Measurements from ENCODE around the gene ARHGAP23. TPM values are rescaled to one million over a fixed set of nuclear protein-coding genes. Genes with fewer than 3 reads are reported as not detected.

ARHGAP23 gene
- total and polyA plus RNA-seq, 2 experiments from 2014 or later, result 16.0 to 30.0 TPM

- 88% methylated on average over 1 of the region's 1 CpG for WGBS (ENCODE audit: low lambda C conversion rate, missing lambda C conversion rate)
Observed at GRCh38 chr17:38410201-38410600, 18.1 kb upstream of the ARHGAP23 start.

DNA sequence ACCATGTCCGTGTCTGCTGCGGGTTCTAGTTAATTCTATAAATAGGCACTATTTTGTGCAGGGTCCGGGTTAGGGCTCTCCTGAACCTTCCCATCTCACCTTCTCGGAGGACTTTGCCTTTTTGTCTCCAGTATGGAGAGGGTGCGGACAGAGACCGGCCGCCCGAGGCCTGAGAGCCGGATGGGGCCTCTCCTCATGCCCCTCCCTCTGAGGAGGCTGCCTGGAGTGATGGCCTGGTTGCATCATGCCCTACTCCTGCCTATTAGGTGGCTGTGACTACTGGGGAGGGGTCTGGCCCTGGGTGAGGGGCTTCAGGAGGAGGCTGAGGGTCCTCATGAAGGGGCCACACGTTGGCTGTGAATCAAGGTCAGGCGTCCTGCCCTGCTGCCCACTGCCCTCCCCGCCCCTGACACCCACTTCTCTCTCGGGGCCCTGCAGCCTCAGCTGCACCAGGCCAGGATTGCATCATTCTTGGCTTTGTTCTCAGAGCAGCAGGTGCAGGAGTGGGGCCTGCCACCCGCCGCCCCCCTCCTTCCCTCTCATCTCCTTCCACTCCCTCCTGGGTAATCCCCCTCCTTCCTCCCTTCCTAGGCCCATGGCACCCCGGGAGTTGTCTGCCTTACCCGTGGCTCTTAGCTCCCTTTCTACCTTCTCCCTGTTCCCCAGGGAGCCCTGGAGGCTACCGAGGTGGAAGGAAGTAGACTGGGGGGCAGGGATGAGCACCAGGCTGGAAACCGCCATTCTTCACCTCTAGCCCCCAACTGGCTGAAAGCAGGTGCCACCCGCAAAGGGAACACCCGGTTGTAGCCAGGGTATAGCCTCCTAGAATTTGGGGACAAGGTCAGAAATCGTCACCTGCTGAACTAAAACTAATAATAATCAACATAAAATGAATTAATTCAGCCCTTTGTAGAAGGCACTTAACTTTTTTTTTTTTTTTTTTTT, 12.7 kb upstream of the ARHGAP23 start:
- TF ChIP-seq EZH2 (IDR thresholded peaks at IDR 0.05; ENCODE audit: borderline replicate concordance) (no peak), EZH2phosphoT487 (IDR thresholded peaks at IDR 0.05; ENCODE audit: low read depth, severe bottlenecking, unreplicated experiment) (no peak)
- TF ChIP-seq, protein P1, sequence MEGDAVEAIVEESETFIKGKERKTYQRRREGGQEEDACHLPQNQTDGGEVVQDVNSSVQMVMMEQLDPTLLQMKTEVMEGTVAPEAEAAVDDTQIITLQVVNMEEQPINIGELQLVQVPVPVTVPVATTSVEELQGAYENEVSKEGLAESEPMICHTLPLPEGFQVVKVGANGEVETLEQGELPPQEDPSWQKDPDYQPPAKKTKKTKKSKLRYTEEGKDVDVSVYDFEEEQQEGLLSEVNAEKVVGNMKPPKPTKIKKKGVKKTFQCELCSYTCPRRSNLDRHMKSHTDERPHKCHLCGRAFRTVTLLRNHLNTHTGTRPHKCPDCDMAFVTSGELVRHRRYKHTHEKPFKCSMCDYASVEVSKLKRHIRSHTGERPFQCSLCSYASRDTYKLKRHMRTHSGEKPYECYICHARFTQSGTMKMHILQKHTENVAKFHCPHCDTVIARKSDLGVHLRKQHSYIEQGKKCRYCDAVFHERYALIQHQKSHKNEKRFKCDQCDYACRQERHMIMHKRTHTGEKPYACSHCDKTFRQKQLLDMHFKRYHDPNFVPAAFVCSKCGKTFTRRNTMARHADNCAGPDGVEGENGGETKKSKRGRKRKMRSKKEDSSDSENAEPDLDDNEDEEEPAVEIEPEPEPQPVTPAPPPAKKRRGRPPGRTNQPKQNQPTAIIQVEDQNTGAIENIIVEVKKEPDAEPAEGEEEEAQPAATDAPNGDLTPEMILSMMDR (IDR thresholded peaks at IDR 0.05; ENCODE audit: poor library complexity), result no peak

More at GRCh38 chr17:38410201-38410600, 18.1 kb upstream of the ARHGAP23 start:
- H3K36me3 ChIP-seq (replicated peaks; ENCODE audit: insufficient read depth, low read depth), result no peaks in the 10 kb centered on the region
- H3K4me3 ChIP-seq, result no peak overlapping the region
- H3K4me1 ChIP-seq (ENCODE audit: insufficient read depth), result peaks cover 5% of the 10 kb centered on the region
- no peaks in the 10 kb centered on the region for H3K79me2 ChIP-seq
- H3K4me2 ChIP-seq, result no peak overlapping the region
- TF ChIP-seq EZH2phosphoT487 (IDR thresholded peaks at IDR 0.05; ENCODE audit: low read depth, severe bottlenecking, unreplicated experiment) (no peak), EZH2 (IDR thresholded peaks at IDR 0.05; ENCODE audit: borderline replicate concordance) (no peak)
- TF ChIP-seq, protein P1 (IDR thresholded peaks at IDR 0.05; ENCODE audit: poor library complexity), result no peak
- no peak overlapping the region for H2AFZ ChIP-seq
- H4K20me1 ChIP-seq (ENCODE audit: insufficient read depth, poor library complexity, severe bottlenecking), result no peaks in the 10 kb centered on the region
- H3K27me3 ChIP-seq, result no peaks in the 10 kb centered on the region
- no peaks in the 10 kb centered on the region for H3K9me3 ChIP-seq (ENCODE audit: low read depth)
- H3K9me2 ChIP-seq (replicated peaks; ENCODE audit: insufficient read depth), result no peaks in the 10 kb centered on the region
- no peak for DNase-seq (ENCODE audit: low spot score)
- H3K27ac ChIP-seq, result no peak overlapping the region

GRCh38 chr17:38416840-38417209, 11.4 kb upstream of the ARHGAP23 start:
- Histone ChIP-seq H3K4me1 (ENCODE audit: insufficient read depth) (peaks cover 27% of the 10 kb centered on the region), H4K20me1 (ENCODE audit: insufficient read depth, poor library complexity, severe bottlenecking) (no peaks in the 10 kb centered on the region), H3K27ac (no peak overlapping the region), H3K4me3 (no peak overlapping the region), H3K9me3 (ENCODE audit: low read depth) (no peaks in the 10 kb centered on the region), H3K79me2 (no peaks in the 10 kb centered on the region), H3K4me2 (no peak overlapping the region), H3K36me3 (replicated peaks; ENCODE audit: insufficient read depth, low read depth) (no peaks in the 10 kb centered on the region), H3K9me2 (replicated peaks; ENCODE audit: insufficient read depth) (no peaks in the 10 kb centered on the region), H3K27me3 (peaks cover 32% of the 10 kb centered on the region), H2AFZ (no peak overlapping the region)
- no peak for DNase-seq (ENCODE audit: low spot score)
- 69% methylated on average over 1 of the region's 1 CpG for WGBS (ENCODE audit: low lambda C conversion rate, missing lambda C conversion rate)
- no peak for TF ChIP-seq EZH2 (IDR thresholded peaks at IDR 0.05; ENCODE audit: borderline replicate concordance)
- no peak for TF ChIP-seq EZH2phosphoT487 (IDR thresholded peaks at IDR 0.05; ENCODE audit: low read depth, severe bottlenecking, unreplicated experiment)
- TF ChIP-seq, protein P1 (IDR thresholded peaks at IDR 0.05; ENCODE audit: poor library complexity), result no peak

More for the DNA sequence above, 12.7 kb upstream of the ARHGAP23 start:
- Histone ChIP-seq H3K4me2 (peak overlapping the region; percentile 73), H3K4me3 (peak overlapping the region; percentile 6), H2AFZ (peak overlapping the region; percentile 85), H3K79me2 (no peaks in the 10 kb centered on the region), H3K4me1 (ENCODE audit: insufficient read depth) (peaks cover 21% of the 10 kb centered on the region), H3K27me3 (peaks cover 21% of the 10 kb centered on the region), H3K36me3 (replicated peaks; ENCODE audit: insufficient read depth, low read depth) (no peaks in the 10 kb centered on the region), H3K9me2 (replicated peaks; ENCODE audit: insufficient read depth) (no peaks in the 10 kb centered on the region), H3K9me3 (ENCODE audit: low read depth) (no peaks in the 10 kb centered on the region), H4K20me1 (ENCODE audit: insufficient read depth, poor library complexity, severe bottlenecking) (no peaks in the 10 kb centered on the region), H3K27ac (peak overlapping the region; percentile 85)
- DNase-seq (ENCODE audit: low spot score), result peak; percentile 64
- 45% methylated on average over 20 of the region's 22 CpGs for WGBS (ENCODE audit: low lambda C conversion rate, missing lambda C conversion rate)

All from hepatocyte (in vitro differentiated cells).